GM19035 (cell line): ENCODE measurements around the gene UBTD1.
"Not testable (repeated sequence)": the region's sequence is repeated elsewhere in the genome, so short reads cannot be mapped to it uniquely, and the experiment has no call there.

ENCODE experiments used
- ATAC-seq: cut with Tn5 transposase; IDR thresholded peaks from one replicate; pipeline ENCODE4 v1.9.1; 2021; ENCODE audit not compliant: unreplicated experiment

The UBTD1 gene

DNA sequence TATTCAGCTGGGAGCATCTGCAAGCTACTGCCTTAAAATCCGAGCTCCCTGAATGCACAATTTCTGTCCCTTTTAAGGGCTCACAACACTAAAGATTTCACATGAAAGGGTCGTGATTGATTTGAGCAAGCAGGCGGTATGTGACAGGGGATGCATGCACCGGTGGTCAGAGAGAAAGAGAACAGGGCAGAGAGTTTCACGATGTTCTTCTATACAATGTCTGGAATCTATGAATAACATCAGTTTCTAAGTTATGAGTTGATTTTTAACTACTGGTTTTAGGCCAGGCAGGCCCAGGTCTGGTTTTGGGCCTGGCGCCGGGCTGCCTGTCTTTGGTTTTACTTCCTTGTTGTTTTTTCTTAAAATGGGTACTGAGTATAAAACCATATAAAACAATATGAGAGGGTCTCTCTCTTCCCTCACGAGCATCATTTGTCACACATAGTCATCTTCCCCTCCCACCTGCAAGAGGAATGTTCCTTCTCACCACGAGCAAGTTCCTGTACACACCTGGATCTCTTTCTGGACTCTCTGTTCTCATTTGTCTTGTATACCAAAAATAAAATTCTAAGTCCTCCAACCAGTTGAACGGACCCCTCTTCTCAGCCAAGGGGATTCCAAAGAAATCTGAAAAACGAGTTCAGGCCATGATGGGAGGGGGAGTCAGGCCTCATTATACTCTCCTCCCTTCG, 62.8 kb downstream of the UBTD1 start:
- ATAC-seq = not testable (repeated sequence)

- not testable (repeated sequence) for ATAC-seq
These were observed 63.6 kb downstream of the UBTD1 start for GRCh38 chr10:97562329-97562728.

GRCh38 chr10:97563337-97563736, 64.6 kb downstream of the UBTD1 start:
- ATAC-seq = no peak

DNA sequence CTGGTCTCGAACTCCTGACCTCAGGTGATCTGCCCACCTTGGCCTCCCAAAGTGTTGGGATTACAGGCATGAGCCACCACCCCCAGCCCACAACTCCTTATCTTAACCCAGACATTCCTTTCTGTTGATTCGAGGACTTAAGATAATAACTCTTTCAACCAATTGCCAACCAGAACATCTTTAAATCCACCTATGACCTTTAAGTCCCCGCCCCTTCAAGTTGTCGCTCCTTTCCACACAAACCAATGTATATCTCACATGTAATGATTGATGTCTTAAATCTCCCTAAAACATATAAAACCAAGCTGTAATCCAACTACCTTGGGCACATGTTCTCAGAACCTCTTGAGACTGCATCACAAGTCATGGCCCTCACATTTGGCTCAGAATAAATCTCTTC, 66.1 kb downstream of the UBTD1 start:
- ATAC-seq = no peak

DNA sequence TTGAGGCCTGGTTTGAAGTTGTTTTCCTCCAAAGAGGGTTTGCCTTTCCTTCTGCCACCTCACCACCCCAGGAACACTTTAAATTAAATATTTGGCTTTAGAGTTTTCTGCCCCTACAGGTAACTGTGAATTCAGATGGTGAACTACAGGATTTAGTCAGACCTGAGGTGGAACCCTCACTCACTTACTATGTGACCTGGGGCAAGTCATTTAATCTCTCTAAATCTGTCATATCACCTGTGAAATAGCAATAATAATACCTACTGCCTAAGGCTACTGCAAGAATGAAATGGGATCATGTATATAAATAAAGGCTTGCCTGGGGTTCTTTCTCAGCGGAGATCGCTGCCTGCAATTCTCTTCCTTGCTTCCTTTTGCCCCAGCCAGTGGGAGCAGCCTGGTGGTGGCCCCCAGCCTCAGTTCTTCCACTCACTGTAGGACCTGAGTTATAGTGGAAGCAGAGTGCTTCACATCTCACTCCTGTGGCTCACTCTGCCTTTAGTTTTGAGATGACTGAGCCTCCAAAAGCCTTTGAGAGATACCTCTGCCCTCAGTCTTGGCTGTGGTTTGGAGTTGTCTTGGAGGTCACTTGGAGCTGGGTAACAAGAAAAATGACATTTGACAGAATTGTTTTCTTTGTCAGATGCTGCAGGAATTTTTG, 67.7 kb downstream of the UBTD1 start:
- ATAC-seq = no peak

DNA sequence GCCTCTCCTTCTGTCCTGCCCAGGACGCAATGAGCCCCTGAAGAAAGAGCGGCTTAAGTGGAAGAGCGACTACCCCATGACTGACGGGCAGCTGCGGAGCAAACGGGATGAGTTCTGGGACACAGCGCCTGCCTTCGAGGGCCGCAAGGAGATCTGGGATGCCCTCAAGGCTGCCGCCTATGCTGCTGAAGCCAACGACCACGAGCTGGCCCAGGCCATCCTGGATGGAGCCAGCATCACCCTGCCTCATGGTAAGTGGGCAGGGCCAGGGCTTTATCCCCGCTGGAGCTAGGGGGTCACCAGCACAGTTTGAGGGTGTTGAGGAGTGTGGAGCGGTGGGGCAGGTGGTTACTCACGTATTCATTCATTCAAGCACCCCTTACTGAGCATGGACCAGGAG, 69.2 kb downstream of the UBTD1 start:
- ATAC-seq = no peak

- no peak for ATAC-seq
These were observed 71.5 kb downstream of the UBTD1 start for GRCh38 chr10:97570146-97570788.

DNA sequence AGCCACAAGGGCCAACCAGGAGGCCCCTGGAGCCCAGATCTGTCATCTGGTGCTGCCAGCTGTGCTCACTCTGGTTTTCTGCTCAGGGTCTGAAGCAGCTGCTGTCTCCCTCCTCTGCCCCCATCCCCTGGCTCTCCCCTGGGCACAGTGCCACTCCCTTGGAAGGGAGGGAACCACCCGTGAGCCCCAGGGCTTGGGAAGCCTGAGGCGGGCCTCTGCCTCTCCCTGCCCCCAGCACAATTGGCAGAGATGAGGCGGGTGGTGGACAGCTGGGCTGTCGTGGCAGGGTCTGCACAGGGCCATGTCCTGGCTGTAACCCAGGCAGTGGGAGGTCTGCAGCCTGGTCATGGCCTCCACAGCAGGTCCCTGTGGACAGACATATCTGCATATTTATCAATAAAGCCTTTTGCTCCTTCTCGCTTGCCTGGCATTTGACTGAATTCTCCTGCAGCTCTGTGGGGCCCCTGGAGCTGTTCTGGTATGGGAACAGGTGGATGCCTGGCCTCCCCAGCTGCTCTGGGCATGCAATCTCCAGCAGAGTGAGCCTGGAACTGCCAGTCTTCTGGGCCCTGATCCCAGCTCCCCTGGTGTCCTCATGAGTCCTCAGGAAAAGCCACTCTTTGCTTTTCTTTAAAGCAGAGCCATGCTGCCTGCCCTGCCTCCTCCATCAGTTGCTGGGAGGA, 72.2 kb downstream of the UBTD1 start:
- ATAC-seq = no peak

- no peak for ATAC-seq
These were observed 72.9 kb downstream of the UBTD1 start for GRCh38 chr10:97571622-97572021.

DNA sequence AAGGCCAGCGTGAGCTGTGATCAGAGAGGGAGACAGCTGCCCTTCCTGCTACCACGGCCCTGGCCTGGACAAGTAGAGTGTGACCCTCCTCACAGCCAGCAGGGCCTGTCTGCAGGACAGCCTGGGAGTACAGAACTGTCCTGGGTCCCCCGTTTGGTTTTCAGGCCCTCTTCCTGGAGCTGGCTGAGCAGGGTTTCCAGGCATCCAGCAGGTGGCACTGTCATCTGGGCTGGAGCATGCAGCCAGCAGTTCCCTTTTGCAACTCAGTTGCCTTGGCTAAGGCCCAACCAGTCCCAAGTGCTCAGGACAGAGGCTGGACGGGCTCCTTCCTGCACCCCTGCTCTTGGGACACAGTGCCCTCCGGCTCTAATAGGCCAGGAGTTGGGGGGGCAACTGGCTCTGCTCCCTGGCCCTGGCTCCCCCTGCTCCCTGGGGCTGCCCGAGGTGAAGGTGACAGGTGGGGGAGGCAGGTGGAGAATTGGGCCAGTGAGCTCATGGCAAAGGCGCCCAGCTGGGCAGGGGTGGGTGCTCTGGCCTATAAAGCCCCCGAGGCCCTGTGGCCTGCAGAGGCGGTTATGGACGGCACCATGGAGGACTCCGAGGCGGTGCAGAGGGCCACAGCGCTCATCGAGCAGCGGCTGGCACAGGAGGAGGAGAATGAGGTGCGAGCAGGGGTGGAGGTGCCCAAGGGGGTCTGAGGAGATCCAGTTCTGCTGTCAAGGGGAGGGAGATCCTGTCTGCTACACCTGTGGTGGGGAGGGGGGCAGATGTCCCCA, 73.7 kb downstream of the UBTD1 start, which contains the start of gene ANKRD2:
Gene ANKRD2, plus strand, starts transcription at position 566 of the 776 bp plus-strand sequence. Its CDS starts 10 bp downstream, at position 576.
- peak; percentile 61 for ATAC-seq

- no peak for ATAC-seq
These were observed 74.3 kb downstream of the UBTD1 start for GRCh38 chr10:97573021-97573420.

DNA sequence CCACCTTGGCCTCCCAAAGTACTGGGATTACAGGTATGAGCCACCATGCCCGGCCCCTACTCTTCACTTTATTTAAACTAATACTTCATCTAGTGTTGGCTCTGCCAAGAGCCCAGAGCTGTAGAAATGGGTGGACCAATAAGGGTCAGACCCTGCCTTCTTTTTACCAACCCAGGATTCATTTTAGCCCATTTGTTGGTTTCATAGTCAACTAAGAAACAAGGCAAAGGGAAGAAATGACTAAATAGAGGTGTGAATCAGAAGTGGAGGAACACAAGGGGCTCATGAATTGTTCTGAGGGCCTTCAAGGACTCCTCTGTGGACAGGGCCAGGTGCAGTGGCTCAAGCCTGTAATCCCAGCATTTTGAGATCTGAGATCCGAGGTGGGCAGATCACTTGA, 74.9 kb downstream of the UBTD1 start:
- ATAC-seq = no peak

GRCh38 chr10:97574374-97575126, 75.8 kb downstream of the UBTD1 start:
- ATAC-seq = no peak

DNA sequence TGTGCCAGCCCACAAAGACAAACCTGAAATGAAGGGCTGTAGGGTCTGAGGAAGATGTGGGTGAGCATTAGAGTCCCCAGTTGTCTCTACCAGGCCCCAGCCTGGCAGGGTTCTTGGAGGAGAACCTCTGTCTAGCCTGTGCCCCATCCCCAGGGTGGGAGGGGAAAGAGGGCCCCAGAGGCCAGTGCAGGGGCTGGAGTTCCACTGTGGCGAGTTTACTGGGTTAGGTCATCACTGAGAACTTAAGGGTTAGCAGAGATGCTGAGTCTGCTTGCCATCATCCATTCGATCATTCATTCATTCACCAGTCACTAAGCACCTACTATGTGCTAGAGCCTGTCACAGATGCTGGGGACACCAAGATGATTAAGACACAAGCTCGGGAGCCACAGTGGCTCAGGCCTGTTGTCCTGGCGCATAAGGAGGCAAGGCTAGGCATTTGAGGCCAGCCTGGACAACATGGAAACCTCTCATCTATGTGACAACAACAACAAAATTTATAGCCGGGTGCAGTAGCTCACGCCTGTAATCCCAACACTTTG, 76.5 kb downstream of the UBTD1 start:
- ATAC-seq = no peak

DNA sequence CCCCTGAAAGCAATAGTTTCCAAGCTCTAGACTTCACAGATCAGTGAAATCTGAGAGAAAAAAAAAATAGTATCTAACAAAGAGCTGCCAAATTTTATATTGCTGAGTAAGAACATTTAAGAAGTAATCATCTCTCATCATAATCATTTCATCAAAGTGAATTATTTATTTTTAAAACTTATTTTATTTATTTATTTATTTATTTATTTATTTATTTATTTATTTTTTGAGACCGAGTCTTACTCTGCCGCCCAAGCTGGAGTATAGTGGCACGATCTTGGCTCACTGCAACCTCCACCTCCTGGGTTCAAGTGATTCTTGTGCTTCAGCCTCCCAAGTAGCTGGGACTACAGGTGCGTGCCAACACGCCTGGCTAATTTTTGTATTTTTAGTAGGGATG, 77.8 kb downstream of the UBTD1 start:
- ATAC-seq = not testable (repeated sequence)

DNA sequence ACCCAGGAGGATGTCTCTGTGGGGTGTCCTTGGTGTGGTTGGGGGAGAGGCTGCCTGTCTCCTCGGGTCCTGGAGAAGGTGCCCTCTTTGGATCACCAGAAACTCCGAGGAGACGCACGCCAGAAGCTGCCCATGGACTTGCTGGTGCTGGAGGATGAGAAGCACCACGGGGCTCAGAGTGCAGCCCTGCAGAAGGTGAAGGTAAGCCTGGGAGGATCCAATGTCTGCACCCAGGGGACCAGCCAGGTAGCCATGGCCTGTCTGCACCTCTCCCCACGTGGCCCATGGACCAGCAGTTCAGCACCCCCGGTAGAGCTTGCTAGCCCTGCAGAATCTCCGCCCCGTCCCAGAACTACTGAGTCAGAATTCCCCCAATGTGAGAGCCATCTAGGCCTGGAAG, 79.0 kb downstream of the UBTD1 start:
- no peak for ATAC-seq

- no peak for ATAC-seq
These were observed 79.6 kb downstream of the UBTD1 start for GRCh38 chr10:97578171-97578844.

- no peak for ATAC-seq
These were observed 82.0 kb downstream of the UBTD1 start for GRCh38 chr10:97580421-97581367.
